PC-9 (cell line): Measurements from ENCODE around the gene TP53I13.

ENCODE experiments used
- CTCF ChIP-seq: fragments of 200-600 bp; sonication (generic); conservative IDR thresholded peaks from 2 replicates; pipeline ENCODE4 v1.6.1; 2017; ENCODE audit warnings: mixed run types, antibody characterized with exemption, mild to moderate bottlenecking, moderate library complexity
- EZH2 ChIP-seq: fragments of 200-600 bp; sonication (generic); IDR thresholded peaks from 2 replicates; pipeline ENCODE4 v1.8.0; 2017; ENCODE audit warnings: antibody characterized with exemption, low read depth

- TF ChIP-seq CTCF (no peak), EZH2 (no peak)
Observed at GRCh38 chr17:29533976-29534375, 34.5 kb upstream of the TP53I13 start.
